Stimulated activated CD8-positive, alpha-beta memory T cell treated with anti-CD3 and anti-CD28 coated beads, Interleukin-4, amount 100 ng/mL, for 48 hours (primary cell): Measurements from ENCODE around the gene RELA.
"Not testable (repeated sequence)": the region's sequence is repeated elsewhere in the genome, so short reads cannot be mapped to it uniquely, and the experiment has no call there.

Experiments used
- DNase-seq: peaks from one replicate; pipeline ENCODE4 v3.0.0-alpha.2; 2020

The RELA gene

GRCh38 chr11:65663639-65664200 lies 1.0 kb upstream of the RELA start:
- DNase-seq: peak; percentile 76

- DNase-seq: no peak
These were observed 393 bp downstream of the RELA start for GRCh38 chr11:65662247-65662798.

- DNase-seq: no peak
These were observed 993 bp downstream of the RELA start for GRCh38 chr11:65661599-65662246.

GRCh38 chr11:65660908-65661307 lies 1.8 kb downstream of the RELA start:
- DNase-seq: not testable (repeated sequence)

GRCh38 chr11:65660038-65660437 lies 2.7 kb downstream of the RELA start:
- no peak for DNase-seq

GRCh38 chr11:65658174-65659021 lies 4.3 kb downstream of the RELA start:
- DNase-seq: no peak

GRCh38 chr11:65657426-65657825 lies 5.3 kb downstream of the RELA start:
- DNase-seq: no peak

- no peak for DNase-seq
These were observed 7.0 kb downstream of the RELA start for GRCh38 chr11:65655570-65656332.

GRCh38 chr11:65654375-65655349 lies 8.1 kb downstream of the RELA start:
- DNase-seq: no peak

GRCh38 chr11:65653229-65654225 lies 9.2 kb downstream of the RELA start:
- DNase-seq: no peak

GRCh38 chr11:65652511-65653228 lies 10.0 kb downstream of the RELA start:
- peak; percentile 97 for DNase-seq

GRCh38 chr11:65651589-65652510 lies 10.9 kb downstream of the RELA start:
- no peak for DNase-seq

- DNase-seq: no peak
These were observed 11.5 kb downstream of the RELA start for GRCh38 chr11:65651339-65651588.

GRCh38 chr11:65650547-65651338 lies 12.0 kb downstream of the RELA start:
- no peak for DNase-seq

- DNase-seq: no peak
These were observed 12.8 kb downstream of the RELA start for GRCh38 chr11:65649656-65650546.

GRCh38 chr11:65648997-65649493 lies 13.7 kb downstream of the RELA start:
- no peak for DNase-seq
